ENCODE data around the gene TMEM51. TPM values are rescaled to one million over a fixed set of nuclear protein-coding genes. Genes with fewer than 3 reads are reported as not detected.

The TMEM51 gene
- total RNA-seq, 1 experiment from 2014 or later, result 24.7 TPM

GRCh38 chr1:15210651-15211375 lies 57.3 kb downstream of the TMEM51 start:
- no peaks in the 10 kb centered on the region for H3K4me1 ChIP-seq
- no peaks in the 10 kb centered on the region for H3K9me3 ChIP-seq
- no peaks in the 10 kb centered on the region for H3K9me3 Mint-ChIP-seq (ENCODE audit: unreplicated experiment)
- H3K27me3 Mint-ChIP-seq (ENCODE audit: insufficient read depth, unreplicated experiment), result no peaks in the 10 kb centered on the region
- no peak overlapping the region for H3K27ac Mint-ChIP-seq (ENCODE audit: unreplicated experiment)
- CTCF ChIA-PET, result no interaction called here
- no TSS peak for BruUV-seq (replicated peaks)
- POLR2A ChIA-PET, result no interaction called here
- H3K4me3 ChIP-seq (ENCODE audit: low read depth, low read length), result no peak overlapping the region
- TF ChIP-seq CTCF (IDR thresholded peaks at IDR 0.05; ENCODE audit: insufficient read depth in 1 of 2, low read depth in 1 of 2, low read length in 1 of 2, severe bottlenecking in 1 of 2, unreplicated experiment in 1 of 2), result no peak
- peaks cover 9% of the 10 kb centered on the region for H3K4me1 Mint-ChIP-seq (ENCODE audit: low read depth, unreplicated experiment)
- DNase-seq, result no peak
- H3K36me3 Mint-ChIP-seq (ENCODE audit: insufficient read depth, unreplicated experiment), result peaks cover 27% of the 10 kb centered on the region
- H3K27me3 ChIP-seq (replicated peaks; ENCODE audit: control insufficient read depth, insufficient read depth, low read length), result no peaks in the 10 kb centered on the region
- no peaks in the 10 kb centered on the region for H3K36me3 ChIP-seq (ENCODE audit: control insufficient read depth, insufficient read depth, low read length)
- intact Hi-C loops (cut with micrococcal nuclease; ENCODE audit: unreplicated experiment), result no loop called here
- H3K4me3 Mint-ChIP-seq (ENCODE audit: unreplicated experiment), result no peak overlapping the region

GRCh38 chr1:15211424-15211823 lies 57.9 kb downstream of the TMEM51 start:
- Histone ChIP-seq H3K27me3 (replicated peaks; ENCODE audit: control insufficient read depth, insufficient read depth, low read length) (no peaks in the 10 kb centered on the region), H3K4me3 (ENCODE audit: low read depth, low read length) (no peak overlapping the region), H3K4me1 (no peaks in the 10 kb centered on the region), H3K9me3 (no peaks in the 10 kb centered on the region), H3K36me3 (ENCODE audit: control insufficient read depth, insufficient read depth, low read length) (no peaks in the 10 kb centered on the region)
- Mint-ChIP-seq H3K4me1 (ENCODE audit: low read depth, unreplicated experiment) (peaks cover 9% of the 10 kb centered on the region), H3K4me3 (ENCODE audit: unreplicated experiment) (no peak overlapping the region), H3K27ac (ENCODE audit: unreplicated experiment) (no peak overlapping the region), H3K9me3 (ENCODE audit: unreplicated experiment) (no peaks in the 10 kb centered on the region), H3K27me3 (ENCODE audit: insufficient read depth, unreplicated experiment) (no peaks in the 10 kb centered on the region), H3K36me3 (ENCODE audit: insufficient read depth, unreplicated experiment) (peaks cover 28% of the 10 kb centered on the region)
- ChIA-PET POLR2A (no interaction called here), CTCF (no interaction called here)
- no peak for TF ChIP-seq CTCF (IDR thresholded peaks at IDR 0.05; ENCODE audit: insufficient read depth in 1 of 2, low read depth in 1 of 2, low read length in 1 of 2, severe bottlenecking in 1 of 2, unreplicated experiment in 1 of 2)
- no peak for DNase-seq
- no TSS peak for BruUV-seq (replicated peaks)
- intact Hi-C loops (cut with micrococcal nuclease; ENCODE audit: unreplicated experiment), result no loop called here

- Mint-ChIP-seq H3K36me3 (ENCODE audit: insufficient read depth, unreplicated experiment) (peaks cover 30% of the 10 kb centered on the region), H3K27ac (ENCODE audit: unreplicated experiment) (no peak overlapping the region), H3K9me3 (ENCODE audit: unreplicated experiment) (no peaks in the 10 kb centered on the region), H3K27me3 (ENCODE audit: insufficient read depth, unreplicated experiment) (no peaks in the 10 kb centered on the region), H3K4me1 (ENCODE audit: low read depth, unreplicated experiment) (peaks cover 8% of the 10 kb centered on the region), H3K4me3 (ENCODE audit: unreplicated experiment) (no peak overlapping the region)
- Histone ChIP-seq H3K4me1 (no peaks in the 10 kb centered on the region), H3K36me3 (ENCODE audit: control insufficient read depth, insufficient read depth, low read length) (no peaks in the 10 kb centered on the region; the same call in 1 of the 2 replicates), H3K27me3 (replicated peaks; ENCODE audit: control insufficient read depth, insufficient read depth, low read length) (no peaks in the 10 kb centered on the region), H3K9me3 (no peaks in the 10 kb centered on the region), H3K4me3 (ENCODE audit: low read depth, low read length) (no peak overlapping the region)
- BruUV-seq (replicated peaks), result no TSS peak
- intact Hi-C loops (cut with micrococcal nuclease; ENCODE audit: unreplicated experiment), result no loop called here
- ChIA-PET CTCF (no interaction called here), POLR2A (no interaction called here)
- no peak for DNase-seq
- no peak for TF ChIP-seq CTCF (IDR thresholded peaks at IDR 0.05; ENCODE audit: insufficient read depth in 1 of 2, low read depth in 1 of 2, low read length in 1 of 2, severe bottlenecking in 1 of 2, unreplicated experiment in 1 of 2)
Measured at GRCh38 chr1:15212216-15212953, 58.8 kb downstream of the TMEM51 start.
